Frontal cortex (tissue), 4 donors: ENCODE measurements around the gene GJC3. TPM values are rescaled to one million over a fixed set of nuclear protein-coding genes. Genes with fewer than 3 reads are reported as not detected.

Experiments used
- DNase-seq, 2 donors: peaks; one replicate each; pipeline ENCODE4 v3.0.0; 2012; ENCODE audit warnings: low spot score in 2 of 2
- FAIRE-seq: peaks from 2 replicates; lab custom pipeline; 2012; peaks lifted over from hg19 to GRCh38; lab: Jason Lieb, UNC
- small RNA-seq: library from RNA; depleted of rRNA; stranded (forward); fragments of <200 nt; gene quantifications from one replicate; pipeline ENCODE3, GENCODE V24; 2014
- total RNA-seq: library from RNA; depleted of rRNA; stranded (reverse); fragments of >200 nt; gene quantifications from one replicate; pipeline ENCODE4 v1.2.3, GENCODE V29; 2014
- donor health status: control.
- donor health status: control.
- donor health status: control.

GJC3 gene
- total RNA-seq, 1 donor from 2014 or later: 0.41 TPM

- FAIRE-seq: no peak
- no peak for DNase-seq
Measured at GRCh38 chr7:99881370-99881769, 48.0 kb downstream of the GJC3 start.

- no peak for DNase-seq
- no peak for FAIRE-seq
Measured at GRCh38 chr7:99876933-99877332, 52.5 kb downstream of the GJC3 start, which contains the start of gene OR2AE1. Gene OR2AE1, minus strand, starts transcription at chr7:99877033. Its CDS starts 0 bp downstream, at chr7:99877033.

- DNase-seq (no peak), FAIRE-seq (no peak)
Measured at GRCh38 chr7:99876491-99876890, 52.9 kb downstream of the GJC3 start.

Small RNA genes within 50 kb of the gene (small RNA-seq; reads per million reads assigned to genes)
- gene RF00019: not detected
- gene RF00561: not detected

Other genes with a start within 250 kb of the GJC3 start
- gene CYP3A5, start 249.6 kb downstream of the GJC3 start, total RNA-seq: 1.6 TPM
- gene CYP3A7, start 194.4 kb downstream of the GJC3 start, total RNA-seq: not detected
- gene CYP3A4, start 145.4 kb downstream of the GJC3 start, total RNA-seq: not detected
- gene CYP3A43, start 101.6 kb downstream of the GJC3 start, total RNA-seq: not detected
- not detected for gene OR2AE1, start 52.6 kb downstream of the GJC3 start, total RNA-seq
- 10.6 TPM for gene TRIM4, start 10.1 kb downstream of the GJC3 start, total RNA-seq
- not detected for gene AZGP1, start 46.4 kb upstream of the GJC3 start, total RNA-seq
- gene ZKSCAN1, start 86.0 kb upstream of the GJC3 start, total RNA-seq: 85.2 TPM
- 17.9 TPM for gene ZSCAN21, start 120.2 kb upstream of the GJC3 start, total RNA-seq
- 44.4 TPM for gene ZNF3, start 152.1 kb upstream of the GJC3 start, total RNA-seq
- gene COPS6, start 159.3 kb upstream of the GJC3 start, total RNA-seq: 40.4 TPM
- gene MCM7, start 171.8 kb upstream of the GJC3 start, total RNA-seq: 35.9 TPM
- 24.9 TPM for gene AP4M1, start 172.0 kb upstream of the GJC3 start, total RNA-seq
- gene TAF6, start 189.7 kb upstream of the GJC3 start, total RNA-seq: 17.5 TPM
- gene CNPY4, start 190.0 kb upstream of the GJC3 start, total RNA-seq: 17.1 TPM
- 4.9 TPM for gene MBLAC1, start 197.3 kb upstream of the GJC3 start, total RNA-seq
- 34.6 TPM for gene LAMTOR4, start 219.3 kb upstream of the GJC3 start, total RNA-seq
- 16.3 TPM for gene TRAPPC14, start 229.1 kb upstream of the GJC3 start, total RNA-seq
- 2.0 TPM for gene GAL3ST4, start 239.0 kb upstream of the GJC3 start, total RNA-seq
- 75.0 TPM for gene GPC2, start 247.8 kb upstream of the GJC3 start, total RNA-seq
- 1.2 TPM for gene STAG3, start 248.3 kb upstream of the GJC3 start, total RNA-seq